HCT116 (cell line): ENCODE measurements around the gene SIN3A. TPM values are rescaled to one million over a fixed set of nuclear protein-coding genes. Genes with fewer than 3 reads are reported as not detected.

ENCODE experiments used
- ATAC-seq: fragments of 200-7000 bp; cut with Tn5 transposase; 2 replicates; pipeline ENCODE4 v1.9.1; 2020; ENCODE audit warnings: mild to moderate bottlenecking, moderate library complexity
- BruUV-seq: library from RNA; stranded (reverse); fragments of 400-500 nt; replicated peaks from 2 replicates; lab custom pipeline; 2021; lab: Mats Ljungman, UMichigan
- CTCF ChIA-PET: fragments of 300-600 bp; sonication (Branson Sonifier 250); formaldehyde crosslinking; loops from one replicate; lab custom pipeline; 2021; ENCODE audit warnings: antibody characterized with exemption; lab: Charles Lee
- POLR2A ChIA-PET: fragments of 300-600, 350-600 bp; sonication (Branson Sonifier 250); formaldehyde crosslinking; loops from one replicate; lab custom pipeline; 2021; ENCODE audit warnings: antibody characterized with exemption; lab: Charles Lee
- RAD21 ChIA-PET, 2 experiments: fragments of 300-600 bp; sonication (Branson Sonifier 250); formaldehyde crosslinking; loops; one replicate each; lab custom pipeline; 2023; ENCODE audit warnings: low total read pairs in 2 of 2; ENCODE audit not compliant: uncharacterized antibody in 2 of 2, unreplicated experiment in 2 of 2, low non-redundant PET in 1 of 2; lab: Charles Lee
- DNase-seq: peaks from one replicate; pipeline ENCODE4 v3.0.0-alpha.2; 2010; ENCODE audit warnings: low read depth, low spot score
- H2AFZ ChIP-seq: fragments of 200-600 bp; shearing (Covaris generic), sonication (generic); 2 replicates; pipeline ENCODE4 v1.6.1; 2017; ENCODE audit warnings: low read depth, mixed run types, mixed read lengths, antibody characterized with exemption, low read length; ENCODE audit not compliant: poor library complexity, severe bottlenecking
- H3K27ac ChIP-seq: 2 replicates; pipeline ENCODE4 v1.5.1; 2012; ENCODE audit warnings: low read depth, low read length
- H3K27me3 ChIP-seq: fragments of 200-600 bp; sonication (generic); 2 replicates; pipeline ENCODE4 v1.6.1; 2016; ENCODE audit warnings: mixed run types, low read length, mixed read lengths; ENCODE audit not compliant: insufficient read depth
- H3K36me3 ChIP-seq, 2 experiments: fragments of 200-500 bp in 1 of 2; fragments of 200-600 bp in 1 of 2; sonication (Bioruptor generic) in 1 of 2; sonication (generic) in 1 of 2; 2 replicates each; pipeline versions ENCODE4 v1.5.1 to v1.6.1; 2014 to 2016; ENCODE audit warnings: low read length in 2 of 2, inconsistent platforms in 1 of 2, mixed read lengths in 1 of 2, mixed run types in 1 of 2; ENCODE audit not compliant: insufficient read depth in 2 of 2, control insufficient read depth in 1 of 2
- H3K4me1 ChIP-seq, 2 experiments: fragments of 200-600 bp in 1 of 2; sonication (generic) in 1 of 2; 2 replicates each; pipeline versions ENCODE4 v1.5.1 to v1.6.1; 2012 to 2017; ENCODE audit warnings: low read length in 2 of 2, inconsistent platforms in 1 of 2, mild to moderate bottlenecking in 1 of 2, mixed read lengths in 1 of 2, mixed run types in 1 of 2, moderate library complexity in 1 of 2; ENCODE audit not compliant: insufficient read depth in 2 of 2, control insufficient read depth in 1 of 2
- H3K4me2 ChIP-seq: fragments of 200-600 bp; sonication (generic); 2 replicates; pipeline ENCODE4 v1.6.1; 2017; ENCODE audit warnings: mixed run types, low read length, mixed read lengths
- H3K4me3 ChIP-seq, 2 experiments: fragments of 200-600 bp in 1 of 2; sonication (generic) in 1 of 2; replicated peaks in 1 of 2; 2 replicates each; pipeline ENCODE4 v1.5.1; 2011 to 2016; ENCODE audit warnings: low read length in 2 of 2, control low read depth in 1 of 2, low read depth in 1 of 2, mild to moderate bottlenecking in 1 of 2, mixed read lengths in 1 of 2, mixed run types in 1 of 2
- H3K79me2 ChIP-seq: fragments of 200-600 bp; sonication (generic); 2 replicates; pipeline ENCODE4 v1.6.1; 2017; ENCODE audit warnings: mild to moderate bottlenecking, mixed run types, low read length, moderate library complexity, mixed read lengths; ENCODE audit not compliant: insufficient read depth
- H3K9ac ChIP-seq: fragments of 200-600 bp; sonication (generic); 2 replicates; pipeline ENCODE4 v1.6.1; 2016; ENCODE audit warnings: low read length, mixed read lengths
- H3K9me2 ChIP-seq: fragments of 200-600 bp; sonication (generic), shearing (Covaris generic); 2 replicates; pipeline ENCODE4 v1.6.1; 2017; ENCODE audit warnings: mixed run types, mild to moderate bottlenecking, moderate library complexity; ENCODE audit not compliant: insufficient read depth
- H3K9me3 ChIP-seq, 2 experiments: fragments of 200-500 bp in 1 of 2; fragments of 200-600 bp in 1 of 2; sonication (Bioruptor generic) in 1 of 2; sonication (generic) in 1 of 2; 2 replicates each; pipeline ENCODE4 v1.6.1; 2014 to 2017; ENCODE audit warnings: low read length in 2 of 2, mixed read lengths in 2 of 2, inconsistent platforms in 1 of 2, low read depth in 1 of 2, mild to moderate bottlenecking in 1 of 2, mixed run types in 1 of 2, moderate library complexity in 1 of 2; ENCODE audit not compliant: control insufficient read depth in 1 of 2, insufficient read depth in 1 of 2
- H4K20me1 ChIP-seq: fragments of 200-600 bp; sonication (generic), shearing (Covaris generic); 2 replicates; pipeline ENCODE4 v1.6.1; 2017; ENCODE audit warnings: mixed run types, mild to moderate bottlenecking, moderate library complexity; ENCODE audit not compliant: insufficient read depth
- CBX3 ChIP-seq: IDR thresholded peaks from 2 replicates; pipeline ENCODE4 v1.6.1; 2012; ENCODE audit warnings: low read depth
- POLR2A ChIP-seq: IDR thresholded peaks from 2 replicates; pipeline ENCODE4 v1.7.0; 2011; ENCODE audit warnings: borderline replicate concordance; ENCODE audit not compliant: insufficient read depth, insufficient read length; ENCODE audit errors: extremely low read depth
- RAD21 ChIP-seq: IDR thresholded peaks from 2 replicates; pipeline ENCODE4 v1.6.1; 2012; ENCODE audit warnings: low read depth, mild to moderate bottlenecking
- SIN3A ChIP-seq: IDR thresholded peaks from 2 replicates; pipeline ENCODE4 v1.6.1; 2012; ENCODE audit warnings: low read depth
- TCF7L2 ChIP-seq: IDR thresholded peaks from 2 replicates; pipeline ENCODE4 v1.7.0; 2011; ENCODE audit warnings: borderline replicate concordance, inconsistent platforms; ENCODE audit not compliant: insufficient read depth, insufficient read length; ENCODE audit errors: extremely low read depth
- intact Hi-C: fragments of 100-400 bp; cut with micrococcal nuclease; formaldehyde crosslinking; loops from 2 replicates; pipeline ENCODE4 v1.10.0; 2022
- total RNA-seq: library from RNA; stranded (reverse); gene quantifications from one replicate; pipeline ENCODE4 v1.2.1, GENCODE V29; 2021; ENCODE audit not compliant: unreplicated experiment
- TF ChIP-seq, protein P1 (sequence below): IDR thresholded peaks from 2 replicates; pipeline ENCODE4 v1.6.1; 2011; ENCODE audit warnings: mild to moderate bottlenecking, low read length, moderate library complexity; ENCODE audit not compliant: insufficient replicate concordance; ENCODE audit errors: extremely low read depth
- TF ChIP-seq, protein P2 (sequence below): IDR thresholded peaks from 2 replicates; pipeline ENCODE4 v1.6.1; 2012; ENCODE audit warnings: low read depth
- TF ChIP-seq, protein P3 (sequence below): IDR thresholded peaks from 2 replicates; pipeline ENCODE4 v1.6.1; 2012

Gene SIN3A
- total RNA-seq, 1 experiment from 2014 or later, result 70.1 TPM

DNA sequence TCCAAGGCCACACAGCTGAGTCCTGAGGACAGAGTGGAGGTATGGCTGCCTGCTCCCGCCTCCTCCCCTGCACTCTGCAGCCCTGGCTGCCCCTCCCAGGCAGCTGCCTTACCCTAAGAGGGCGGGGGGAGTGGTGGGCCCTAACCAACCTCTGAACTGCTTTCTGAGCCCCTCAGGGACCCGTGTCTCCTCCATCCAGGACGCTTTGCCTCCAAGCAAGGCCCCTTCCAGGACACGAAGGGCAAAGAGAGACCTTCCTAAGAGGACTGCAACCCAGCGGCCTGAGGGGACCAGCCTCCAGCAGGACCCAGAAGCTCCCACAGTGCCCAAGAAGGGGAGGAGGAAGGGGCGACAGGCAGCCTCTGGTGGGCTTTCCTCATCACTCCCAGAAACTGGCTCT lies 97.0 kb downstream of the SIN3A start:
- DNase-seq (no peak), ATAC-seq (no peak)
- H3K4me1 ChIP-seq, result no peaks in the 10 kb centered on the region
- H4K20me1 ChIP-seq, result no peaks in the 10 kb centered on the region
- H3K9me3 ChIP-seq, result no peaks in the 10 kb centered on the region
- H3K36me3 ChIP-seq, result peaks cover 2 to 8% of the 10 kb centered on the region in 2 experiments; a peak in 3 of 4 replicates
- intact Hi-C loops, result no loop called here
- POLR2A ChIA-PET, result interaction anchor here (1.8 kb wide), 1 partner anchor 14 kb away, joined by 6 read pairs; the partner anchor contains the start of gene MAN2C1
- no peaks in the 10 kb centered on the region for H3K27me3 ChIP-seq
- RAD21 ChIA-PET, result no interaction called here
- no TSS peak for BruUV-seq
- TF ChIP-seq RAD21 (no peak), TCF7L2 (no peak), POLR2A (no peak), SIN3A (no peak), CBX3 (no peak)
- TF ChIP-seq, protein P1, sequence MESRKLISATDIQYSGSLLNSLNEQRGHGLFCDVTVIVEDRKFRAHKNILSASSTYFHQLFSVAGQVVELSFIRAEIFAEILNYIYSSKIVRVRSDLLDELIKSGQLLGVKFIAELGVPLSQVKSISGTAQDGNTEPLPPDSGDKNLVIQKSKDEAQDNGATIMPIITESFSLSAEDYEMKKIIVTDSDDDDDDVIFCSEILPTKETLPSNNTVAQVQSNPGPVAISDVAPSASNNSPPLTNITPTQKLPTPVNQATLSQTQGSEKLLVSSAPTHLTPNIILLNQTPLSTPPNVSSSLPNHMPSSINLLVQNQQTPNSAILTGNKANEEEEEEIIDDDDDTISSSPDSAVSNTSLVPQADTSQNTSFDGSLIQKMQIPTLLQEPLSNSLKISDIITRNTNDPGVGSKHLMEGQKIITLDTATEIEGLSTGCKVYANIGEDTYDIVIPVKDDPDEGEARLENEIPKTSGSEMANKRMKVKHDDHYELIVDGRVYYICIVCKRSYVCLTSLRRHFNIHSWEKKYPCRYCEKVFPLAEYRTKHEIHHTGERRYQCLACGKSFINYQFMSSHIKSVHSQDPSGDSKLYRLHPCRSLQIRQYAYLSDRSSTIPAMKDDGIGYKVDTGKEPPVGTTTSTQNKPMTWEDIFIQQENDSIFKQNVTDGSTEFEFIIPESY, result no peak
- TF ChIP-seq, protein P2, sequence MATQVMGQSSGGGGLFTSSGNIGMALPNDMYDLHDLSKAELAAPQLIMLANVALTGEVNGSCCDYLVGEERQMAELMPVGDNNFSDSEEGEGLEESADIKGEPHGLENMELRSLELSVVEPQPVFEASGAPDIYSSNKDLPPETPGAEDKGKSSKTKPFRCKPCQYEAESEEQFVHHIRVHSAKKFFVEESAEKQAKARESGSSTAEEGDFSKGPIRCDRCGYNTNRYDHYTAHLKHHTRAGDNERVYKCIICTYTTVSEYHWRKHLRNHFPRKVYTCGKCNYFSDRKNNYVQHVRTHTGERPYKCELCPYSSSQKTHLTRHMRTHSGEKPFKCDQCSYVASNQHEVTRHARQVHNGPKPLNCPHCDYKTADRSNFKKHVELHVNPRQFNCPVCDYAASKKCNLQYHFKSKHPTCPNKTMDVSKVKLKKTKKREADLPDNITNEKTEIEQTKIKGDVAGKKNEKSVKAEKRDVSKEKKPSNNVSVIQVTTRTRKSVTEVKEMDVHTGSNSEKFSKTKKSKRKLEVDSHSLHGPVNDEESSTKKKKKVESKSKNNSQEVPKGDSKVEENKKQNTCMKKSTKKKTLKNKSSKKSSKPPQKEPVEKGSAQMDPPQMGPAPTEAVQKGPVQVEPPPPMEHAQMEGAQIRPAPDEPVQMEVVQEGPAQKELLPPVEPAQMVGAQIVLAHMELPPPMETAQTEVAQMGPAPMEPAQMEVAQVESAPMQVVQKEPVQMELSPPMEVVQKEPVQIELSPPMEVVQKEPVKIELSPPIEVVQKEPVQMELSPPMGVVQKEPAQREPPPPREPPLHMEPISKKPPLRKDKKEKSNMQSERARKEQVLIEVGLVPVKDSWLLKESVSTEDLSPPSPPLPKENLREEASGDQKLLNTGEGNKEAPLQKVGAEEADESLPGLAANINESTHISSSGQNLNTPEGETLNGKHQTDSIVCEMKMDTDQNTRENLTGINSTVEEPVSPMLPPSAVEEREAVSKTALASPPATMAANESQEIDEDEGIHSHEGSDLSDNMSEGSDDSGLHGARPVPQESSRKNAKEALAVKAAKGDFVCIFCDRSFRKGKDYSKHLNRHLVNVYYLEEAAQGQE, result no peak
- TF ChIP-seq, protein P3, sequence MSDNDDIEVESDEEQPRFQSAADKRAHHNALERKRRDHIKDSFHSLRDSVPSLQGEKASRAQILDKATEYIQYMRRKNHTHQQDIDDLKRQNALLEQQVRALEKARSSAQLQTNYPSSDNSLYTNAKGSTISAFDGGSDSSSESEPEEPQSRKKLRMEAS, result no peak
- CTCF ChIA-PET, result no interaction called here
- no peaks in the 10 kb centered on the region for H3K79me2 ChIP-seq
- H3K9ac ChIP-seq, result no peak overlapping the region
- H2AFZ ChIP-seq, result no peak overlapping the region
- H3K9me2 ChIP-seq, result no peaks in the 10 kb centered on the region
- H3K4me3 ChIP-seq, result no peak overlapping the region
- H3K27ac ChIP-seq, result no peak overlapping the region
- no peak overlapping the region for H3K4me2 ChIP-seq
